ENCODE measurements around the gene RHO.
"Not testable (repeated sequence)": the region's sequence is repeated elsewhere in the genome, so short reads cannot be mapped to it uniquely, and the experiment has no call there.

RHO gene

GRCh38 chr3:129498603-129499488 lies 29.6 kb upstream of the RHO start:
- DNase-seq (ENCODE audit: extremely low read depth in 1 of 2, low read depth in 1 of 2): not testable (repeated sequence)

GRCh38 chr3:129499604-129500333 lies 28.7 kb upstream of the RHO start:
- DNase-seq (ENCODE audit: extremely low read depth in 1 of 2, low read depth in 1 of 2): not testable (repeated sequence)

- DNase-seq (ENCODE audit: extremely low read depth in 1 of 2, low read depth in 1 of 2): no peak
Observed at GRCh38 chr3:129500334-129500658, 28.1 kb upstream of the RHO start.

GRCh38 chr3:129501630-129502029 lies 26.8 kb upstream of the RHO start:
- no peak for DNase-seq (ENCODE audit: extremely low read depth in 1 of 2, low read depth in 1 of 2)

- no peak for DNase-seq (ENCODE audit: extremely low read depth in 1 of 2, low read depth in 1 of 2)
Observed at GRCh38 chr3:129502641-129503408, 25.6 kb upstream of the RHO start.

GRCh38 chr3:129503471-129504291 lies 24.8 kb upstream of the RHO start:
- DNase-seq (ENCODE audit: extremely low read depth in 1 of 2, low read depth in 1 of 2): no peak

GRCh38 chr3:129504471-129505100 lies 23.9 kb upstream of the RHO start:
- no peak for DNase-seq (ENCODE audit: extremely low read depth in 1 of 2, low read depth in 1 of 2)

GRCh38 chr3:129505341-129505740 lies 23.1 kb upstream of the RHO start:
- DNase-seq (ENCODE audit: extremely low read depth in 1 of 2, low read depth in 1 of 2): no peak

GRCh38 chr3:129506231-129506742 lies 22.2 kb upstream of the RHO start:
- no peak for DNase-seq (ENCODE audit: extremely low read depth in 1 of 2, low read depth in 1 of 2)

GRCh38 chr3:129507181-129507831 lies 21.1 kb upstream of the RHO start:
- no peak for DNase-seq (ENCODE audit: extremely low read depth in 1 of 2, low read depth in 1 of 2)

GRCh38 chr3:129512595-129512994 lies 15.8 kb upstream of the RHO start:
- no peak for DNase-seq (ENCODE audit: extremely low read depth in 1 of 2, low read depth in 1 of 2)

- DNase-seq (ENCODE audit: extremely low read depth in 1 of 2, low read depth in 1 of 2): no peak
Observed at GRCh38 chr3:129513705-129514104, 14.7 kb upstream of the RHO start.

GRCh38 chr3:129514110-129514509 lies 14.3 kb upstream of the RHO start:
- DNase-seq (ENCODE audit: extremely low read depth in 1 of 2, low read depth in 1 of 2): no peak

GRCh38 chr3:129514563-129514962 lies 13.9 kb upstream of the RHO start:
- DNase-seq (ENCODE audit: extremely low read depth in 1 of 2, low read depth in 1 of 2): no peak

GRCh38 chr3:129515108-129515820 lies 13.2 kb upstream of the RHO start:
- DNase-seq (ENCODE audit: extremely low read depth in 1 of 2, low read depth in 1 of 2): not testable (repeated sequence)

- not testable (repeated sequence) for DNase-seq (ENCODE audit: extremely low read depth in 1 of 2, low read depth in 1 of 2)
Observed at GRCh38 chr3:129515821-129516432, 12.5 kb upstream of the RHO start.

GRCh38 chr3:129517516-129517915 lies 10.9 kb upstream of the RHO start:
- no peak for DNase-seq (ENCODE audit: extremely low read depth in 1 of 2, low read depth in 1 of 2)

- no peak for DNase-seq (ENCODE audit: extremely low read depth in 1 of 2, low read depth in 1 of 2)
Observed at GRCh38 chr3:129518038-129518561, 10.3 kb upstream of the RHO start.

All from stimulated activated CD8-positive, alpha-beta memory T cell treated with anti-CD3 and anti-CD28 coated beads, Interleukin-7, amount 100 ng/mL, for 48 hours (primary cell).